Ecto neural progenitor cell (in vitro differentiated cells): ENCODE results near the gene B3GALT2.

Source experiments
- DNase-seq: peaks from one replicate; pipeline ENCODE4 v3.0.0-alpha.2; 2018; ENCODE audit warnings: low spot score

Gene B3GALT2

DNA sequence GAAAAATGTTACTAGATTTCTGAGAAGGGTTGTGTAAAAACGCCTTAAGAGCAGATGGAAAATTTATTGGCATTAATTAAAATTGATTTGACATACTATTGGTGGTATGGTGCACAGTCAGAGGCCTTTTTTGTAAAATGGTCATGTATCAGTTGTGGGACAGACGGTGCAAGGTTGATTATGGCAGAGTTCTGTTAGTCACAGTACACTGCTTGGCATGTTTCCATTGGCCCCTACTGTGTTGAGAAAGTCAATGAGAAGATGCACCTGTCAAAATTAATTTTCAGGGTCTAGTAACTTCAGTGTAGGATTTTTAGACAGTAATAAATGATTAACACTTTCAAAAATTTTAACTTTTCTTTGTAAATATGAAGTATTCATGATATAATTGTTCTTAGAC lies 4.4 kb downstream of the B3GALT2 start:
- no peak for DNase-seq

DNA sequence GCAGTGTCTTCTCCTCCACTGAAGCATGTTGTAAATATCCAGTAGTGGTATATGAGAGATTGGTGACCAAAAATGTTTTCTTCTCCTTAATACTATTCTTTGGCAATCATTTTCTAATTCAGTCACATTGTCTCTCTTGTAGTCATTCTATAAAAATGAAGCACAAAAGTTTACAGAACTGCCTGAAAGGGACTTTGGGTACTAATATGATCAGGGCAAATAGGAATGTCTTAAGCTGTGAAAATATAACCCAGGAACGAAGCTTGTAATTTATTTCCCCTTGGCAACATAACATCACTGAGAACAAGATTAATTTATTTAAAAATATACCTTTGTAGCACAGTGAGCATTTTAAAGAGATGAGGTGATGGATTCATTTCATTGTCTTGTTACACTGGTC lies 4.9 kb downstream of the B3GALT2 start:
- DNase-seq, result no peak

DNA sequence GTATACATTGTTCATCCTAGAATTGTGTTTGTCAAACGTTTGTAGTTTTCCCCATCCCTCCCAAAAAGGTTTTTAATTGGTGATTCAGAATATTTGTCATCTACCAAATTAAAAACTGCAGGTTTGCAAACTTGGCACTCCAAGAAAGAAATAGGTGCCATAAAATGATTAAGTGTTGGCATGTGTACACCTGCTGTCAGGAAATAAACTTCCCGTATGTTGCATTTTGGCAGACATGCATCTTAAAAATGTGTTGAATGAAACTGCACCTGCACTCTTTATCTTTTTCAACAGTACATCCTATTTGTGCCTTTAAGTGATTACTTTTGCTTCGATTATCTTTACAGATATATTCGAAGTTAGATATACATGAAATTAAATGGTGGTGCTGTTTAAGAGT lies 7.3 kb downstream of the B3GALT2 start:
- no peak for DNase-seq

DNA sequence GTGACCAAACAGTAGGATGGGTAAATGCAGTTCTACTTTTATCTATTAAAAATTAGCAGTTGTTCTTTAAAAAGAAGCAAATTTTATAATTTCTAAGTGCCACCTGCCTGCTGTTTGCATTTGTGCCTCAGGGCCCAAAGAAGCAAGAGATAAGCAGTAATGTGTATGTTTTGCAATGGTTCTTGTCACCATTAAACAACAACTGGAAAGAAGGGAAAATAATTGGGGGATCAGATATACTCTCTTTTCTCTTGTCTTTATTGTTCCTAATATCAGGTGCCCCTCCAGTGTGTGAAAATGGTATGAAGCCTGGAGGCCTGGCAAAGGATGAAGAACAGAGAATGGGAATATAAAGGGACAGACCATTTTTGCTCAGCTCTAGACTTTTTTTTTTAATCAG lies 9.6 kb downstream of the B3GALT2 start:
- DNase-seq, result no peak

DNA sequence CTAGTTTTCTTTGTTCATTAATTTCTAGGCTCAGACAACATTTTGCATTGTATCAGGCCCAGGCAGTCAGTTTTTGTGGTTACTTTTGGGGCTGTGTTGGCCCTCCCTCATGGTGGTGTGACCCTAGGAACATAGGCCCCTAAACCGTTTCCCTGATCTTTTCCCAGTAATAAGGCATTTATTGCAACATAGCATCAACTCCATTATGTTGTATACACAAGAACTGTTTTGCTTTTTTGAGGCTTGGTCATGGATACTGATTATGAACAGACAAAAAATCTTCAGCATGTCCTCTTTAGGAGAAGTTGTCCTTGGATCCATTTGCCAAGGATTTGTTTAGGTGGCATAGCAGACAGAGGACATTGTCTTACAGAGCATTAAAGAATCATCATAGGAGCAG lies 10.3 kb downstream of the B3GALT2 start:
- DNase-seq, result no peak

DNA sequence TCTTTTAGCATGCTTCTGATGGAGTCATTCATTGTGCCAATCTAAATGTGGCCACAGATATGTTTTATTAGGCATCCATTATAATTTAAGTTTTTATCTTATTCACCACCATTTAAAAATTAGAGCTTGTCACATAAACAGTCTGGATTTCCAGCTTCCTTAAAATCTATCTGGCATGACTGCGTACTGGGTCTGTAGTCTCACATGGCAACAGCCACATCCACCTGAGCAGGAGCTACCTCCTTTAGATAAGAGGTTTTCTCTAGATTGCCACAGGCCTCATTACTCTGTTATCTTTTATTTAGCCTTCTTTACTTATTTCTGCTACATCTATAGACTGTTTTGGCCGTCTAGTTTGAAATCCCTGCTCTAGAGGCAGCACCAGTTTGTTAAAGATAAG lies 29.1 kb downstream of the B3GALT2 start:
- DNase-seq, result no peak

DNA sequence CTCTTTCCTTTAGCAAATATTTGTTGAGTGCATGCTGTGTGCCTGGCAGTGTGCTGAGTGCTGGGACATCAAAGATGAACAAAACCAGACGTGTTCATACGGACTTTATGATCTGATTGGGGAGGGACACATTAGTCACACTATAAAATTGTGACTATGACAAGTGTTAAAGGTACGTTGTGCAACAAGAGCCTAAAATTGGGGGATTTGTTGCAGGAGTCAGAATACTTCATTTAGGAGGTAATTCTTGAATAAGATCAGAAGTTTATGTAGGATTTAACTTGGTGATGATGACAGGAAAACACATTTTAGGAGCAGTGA lies 29.6 kb downstream of the B3GALT2 start:
- DNase-seq, result no peak

DNA sequence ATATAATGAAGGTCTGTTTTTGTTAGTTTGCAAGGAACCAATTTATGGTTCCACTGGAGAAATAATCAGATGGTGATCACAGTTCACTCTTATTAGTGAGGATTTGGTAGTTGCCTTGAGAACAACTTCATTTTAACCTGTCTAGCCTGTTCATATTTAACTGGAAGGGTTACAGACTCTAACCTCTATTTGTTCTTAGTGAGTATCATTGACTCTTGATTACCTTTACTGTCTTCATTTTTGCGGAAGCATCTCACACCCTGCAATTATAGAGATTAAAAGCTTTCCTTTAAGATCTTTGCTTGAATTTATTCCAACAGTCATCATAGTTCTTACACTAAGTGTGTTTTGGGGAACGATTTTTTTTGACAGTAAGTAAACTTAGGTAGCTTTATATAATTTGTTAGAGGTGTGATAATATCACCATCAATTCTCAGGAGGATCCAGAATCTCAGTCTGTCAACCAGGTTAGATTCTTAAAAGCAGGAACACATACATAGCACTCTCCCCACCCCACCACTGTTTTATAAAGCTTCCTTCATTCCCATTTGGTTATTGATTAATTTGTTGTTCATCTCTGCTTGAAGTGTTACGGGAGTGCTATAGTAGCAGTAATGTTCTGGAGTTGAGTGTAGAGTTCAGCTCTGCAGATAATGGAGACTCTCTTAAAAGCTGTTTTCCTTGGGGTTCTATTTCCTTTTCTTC lies 30.1 kb downstream of the B3GALT2 start:
- no peak for DNase-seq

DNA sequence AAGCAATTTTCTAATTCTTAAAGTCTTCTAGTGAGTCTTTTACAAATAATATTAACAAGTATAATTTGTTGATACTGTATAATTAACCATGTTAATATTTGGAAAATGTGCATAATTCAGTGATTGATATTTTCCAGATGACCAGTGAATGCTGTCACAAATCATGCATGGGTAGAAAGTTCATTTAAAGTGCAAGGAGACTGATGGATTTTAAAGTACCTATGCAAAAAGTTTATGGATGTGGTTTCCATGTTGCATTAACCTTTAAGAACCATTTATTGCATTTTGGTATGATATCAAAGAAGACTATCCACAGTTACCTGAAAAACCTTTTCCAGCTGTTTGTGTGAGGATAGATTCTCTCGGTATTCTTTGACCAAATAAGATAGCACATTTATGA lies 41.4 kb downstream of the B3GALT2 start:
- DNase-seq, result no peak

DNA sequence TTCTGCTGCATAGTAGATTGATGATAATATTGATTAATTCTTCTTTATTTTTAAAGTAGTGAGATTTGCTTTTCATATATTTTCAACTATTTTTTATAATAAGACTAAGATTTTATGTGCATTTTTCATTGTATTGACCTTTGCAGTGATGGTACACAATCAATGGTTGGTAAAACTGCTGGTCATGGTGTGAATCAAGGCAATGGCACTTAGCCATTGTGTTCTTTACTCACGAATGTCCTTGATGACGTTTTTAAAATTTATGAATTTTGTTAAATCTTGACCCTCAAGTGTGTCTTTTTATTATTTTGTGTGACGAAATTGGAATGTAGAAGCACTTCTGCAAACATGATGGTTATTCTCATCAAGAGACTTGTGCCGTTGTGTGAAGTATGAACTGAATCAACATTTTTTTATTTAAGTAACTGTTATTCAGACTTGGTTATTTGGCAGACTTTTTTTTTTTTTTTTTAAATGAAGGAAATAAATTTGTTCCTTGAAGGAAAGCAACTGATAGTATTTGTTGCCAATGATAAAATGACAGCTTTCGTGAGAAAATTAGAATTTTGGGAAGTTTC lies 42.0 kb downstream of the B3GALT2 start:
- DNase-seq, result no peak

DNA sequence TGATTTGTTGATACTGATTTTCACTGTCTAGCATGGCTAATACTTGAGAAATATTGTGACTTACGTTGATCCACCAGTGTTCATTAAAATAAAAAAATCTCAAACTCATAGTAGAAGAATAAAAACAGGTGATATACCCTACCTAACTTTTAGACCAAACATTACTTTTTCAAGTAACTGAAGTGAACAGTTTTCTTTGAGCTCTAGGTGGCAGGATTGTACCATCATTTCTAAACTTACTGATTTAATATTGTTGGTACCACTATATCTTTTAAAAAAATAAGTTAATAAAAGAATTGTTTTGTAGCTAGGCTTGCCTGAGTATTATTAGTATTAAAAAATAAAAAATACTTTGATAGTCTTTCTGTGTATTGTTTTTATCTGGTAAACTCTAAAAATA lies 43.1 kb downstream of the B3GALT2 start:
- no peak for DNase-seq

DNA sequence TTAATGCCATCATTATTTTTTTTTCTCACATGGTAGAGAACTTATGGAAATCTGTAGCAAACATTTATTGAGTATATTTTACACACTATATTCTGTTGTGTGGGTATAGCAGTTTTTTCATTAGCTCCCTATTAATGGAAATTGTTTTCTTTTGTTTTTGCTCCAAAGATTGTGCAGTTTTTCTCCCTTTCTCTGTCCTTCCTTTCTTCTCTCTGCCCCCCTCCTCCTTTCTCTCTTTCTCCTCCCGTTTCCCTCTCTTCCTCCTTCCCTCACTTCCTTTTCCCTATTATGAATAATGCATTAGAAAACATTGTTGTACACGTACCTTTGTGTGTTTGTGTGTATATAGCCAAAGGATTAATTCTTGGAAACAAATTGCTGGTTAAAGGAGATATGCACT lies 44.0 kb downstream of the B3GALT2 start:
- DNase-seq, result no peak

DNA sequence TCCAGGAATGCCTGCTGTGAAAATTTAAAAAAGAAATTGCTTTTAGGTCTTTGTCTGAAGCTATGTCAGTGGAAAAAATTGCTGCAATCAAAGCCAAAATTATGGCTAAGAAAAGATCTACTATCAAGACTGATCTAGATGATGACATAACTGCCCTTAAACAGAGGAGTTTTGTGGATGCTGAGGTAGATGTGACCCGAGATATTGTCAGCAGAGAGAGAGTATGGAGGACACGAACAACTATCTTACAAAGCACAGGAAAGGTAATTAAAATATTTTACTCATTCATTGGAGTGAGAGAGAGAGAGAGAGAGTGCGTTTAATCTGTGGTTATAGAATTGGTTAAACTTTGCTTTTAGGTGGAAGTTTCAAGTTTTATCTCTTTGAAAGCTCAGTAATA lies 44.6 kb downstream of the B3GALT2 start:
- no peak for DNase-seq

DNA sequence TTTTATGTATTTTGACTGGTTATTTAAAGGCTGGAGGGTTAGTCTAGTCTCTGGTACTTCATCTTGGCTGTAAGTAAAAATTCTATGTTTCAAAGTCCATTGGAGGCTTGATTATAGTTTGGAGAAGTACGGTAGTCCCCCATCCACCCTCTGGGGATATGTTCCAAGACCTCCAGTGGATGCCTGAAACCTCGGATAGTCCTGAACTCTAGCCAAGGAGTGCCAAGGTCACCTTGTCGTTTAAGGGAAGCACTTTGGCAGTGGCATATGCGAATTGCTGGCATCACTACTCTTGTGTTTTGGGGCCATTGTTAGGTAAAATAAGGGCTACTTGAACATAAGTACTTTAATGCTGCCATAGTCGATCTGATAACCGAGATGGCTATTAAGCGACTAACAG lies 46.2 kb downstream of the B3GALT2 start:
- no peak for DNase-seq

DNA sequence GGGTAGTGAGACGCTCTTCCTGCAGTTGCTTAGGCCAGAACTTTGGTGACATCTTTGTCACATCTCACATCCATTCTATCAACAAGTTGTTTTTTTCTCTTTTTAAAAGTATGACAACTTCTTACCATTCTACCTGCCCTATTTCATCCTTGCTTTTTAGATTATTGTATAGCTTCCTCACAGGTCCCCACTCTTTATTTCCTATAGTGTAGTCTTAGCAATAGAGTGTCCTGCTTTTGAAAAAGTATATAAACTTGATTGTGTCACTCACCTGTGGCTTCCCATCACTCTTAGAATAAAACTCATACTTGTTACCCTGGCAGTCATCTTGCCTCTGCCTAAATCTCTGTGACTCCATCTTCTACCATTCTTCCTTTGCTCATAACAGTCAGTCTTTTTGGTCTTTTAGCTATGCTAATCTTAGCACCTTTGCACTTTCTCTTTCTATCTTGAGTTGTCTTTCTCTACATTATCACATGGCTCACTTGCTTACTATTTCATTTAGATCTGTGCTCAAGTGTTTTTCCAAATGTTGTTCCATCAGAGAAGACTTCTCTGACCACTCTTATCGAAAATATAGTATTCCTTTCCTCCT lies 55.0 kb downstream of the B3GALT2 start:
- DNase-seq, result no peak
